CD4-positive, alpha-beta T cell treated with Interferon alpha-2 for 1 hour (primary cell): ENCODE data around the gene FAM20B.

Experiments
- DNase-seq, 2 donors: peaks; one replicate each; pipeline ENCODE4 v3.0.0-alpha.2; 2020 to 2022

Gene FAM20B

DNA sequence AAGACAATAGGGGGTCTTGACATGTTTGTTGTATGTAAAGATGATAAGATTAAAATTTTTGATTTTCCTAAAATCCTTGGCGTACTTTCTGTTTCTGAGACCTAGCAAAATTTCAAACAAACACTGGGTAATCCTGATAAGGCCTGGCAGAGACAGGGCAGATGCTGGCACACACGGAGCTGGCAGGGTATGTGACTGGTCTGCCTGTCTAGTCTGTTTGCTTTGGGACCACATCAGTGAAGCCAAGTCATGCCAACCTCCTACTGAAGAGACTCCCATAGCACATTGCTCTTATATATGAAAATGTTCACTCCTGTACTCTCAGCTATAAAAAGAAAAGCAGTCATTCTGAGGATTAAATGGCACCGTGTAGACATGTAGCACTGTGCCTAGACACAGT is 70.2 kb downstream of the FAM20B start:
- no peak for DNase-seq

DNA sequence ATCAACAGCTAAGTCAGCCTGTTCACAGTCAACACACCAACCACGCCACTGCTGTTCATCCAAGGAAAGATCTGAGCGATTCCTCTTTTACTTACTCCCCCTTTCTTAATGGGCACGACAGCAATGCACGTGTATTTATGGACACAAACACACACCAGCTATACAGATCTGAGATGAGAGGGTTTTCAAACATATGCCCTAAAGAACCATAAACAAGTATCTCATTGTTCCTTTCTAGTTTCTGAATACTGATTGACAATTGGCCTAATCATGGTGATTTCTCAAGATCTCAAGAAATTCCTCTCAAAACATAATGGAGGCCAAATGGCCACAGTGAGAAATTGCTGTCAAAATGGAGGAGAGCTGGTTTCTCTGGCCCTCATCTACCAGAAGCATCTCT is 74.2 kb downstream of the FAM20B start:
- DNase-seq: no peak

DNA sequence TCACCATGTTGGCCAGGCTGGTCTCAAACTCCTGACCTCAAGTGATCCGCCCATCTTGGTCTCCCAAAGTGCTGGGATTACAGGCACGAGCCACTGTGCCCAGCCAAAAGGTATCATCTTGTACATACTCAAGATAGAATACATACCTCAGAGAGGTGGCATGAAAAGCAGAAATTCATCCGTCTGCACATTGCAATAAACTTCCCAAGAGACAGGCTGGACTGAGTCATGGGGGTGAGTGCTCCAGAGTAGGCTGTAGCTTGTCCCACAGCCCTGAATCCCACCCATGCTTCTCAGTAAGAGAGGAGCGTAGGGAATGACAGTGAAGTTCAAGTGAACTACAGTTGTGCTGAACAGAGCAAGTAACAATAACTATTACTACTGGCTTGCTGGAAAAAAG is 75.9 kb downstream of the FAM20B start:
- no peak for DNase-seq

DNA sequence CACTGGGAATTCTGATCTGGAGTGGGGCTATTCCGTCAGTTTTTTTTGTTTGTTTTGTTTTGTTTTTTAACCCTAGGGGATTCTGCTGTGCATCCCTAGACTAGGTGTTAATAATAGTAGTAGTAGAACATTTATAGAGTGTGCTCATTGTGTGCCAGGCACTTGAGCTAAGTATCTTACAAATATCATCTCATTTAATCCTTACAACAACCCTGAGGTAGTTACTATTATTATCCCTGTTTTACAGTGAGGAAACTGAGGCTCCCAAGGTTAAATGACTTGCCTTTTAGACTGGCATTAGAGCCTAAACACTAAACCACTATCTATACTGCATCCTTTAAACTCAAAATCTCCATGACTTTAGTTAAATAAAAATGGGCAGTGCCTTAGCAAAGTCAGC is 78.3 kb downstream of the FAM20B start:
- DNase-seq: no peak

DNA sequence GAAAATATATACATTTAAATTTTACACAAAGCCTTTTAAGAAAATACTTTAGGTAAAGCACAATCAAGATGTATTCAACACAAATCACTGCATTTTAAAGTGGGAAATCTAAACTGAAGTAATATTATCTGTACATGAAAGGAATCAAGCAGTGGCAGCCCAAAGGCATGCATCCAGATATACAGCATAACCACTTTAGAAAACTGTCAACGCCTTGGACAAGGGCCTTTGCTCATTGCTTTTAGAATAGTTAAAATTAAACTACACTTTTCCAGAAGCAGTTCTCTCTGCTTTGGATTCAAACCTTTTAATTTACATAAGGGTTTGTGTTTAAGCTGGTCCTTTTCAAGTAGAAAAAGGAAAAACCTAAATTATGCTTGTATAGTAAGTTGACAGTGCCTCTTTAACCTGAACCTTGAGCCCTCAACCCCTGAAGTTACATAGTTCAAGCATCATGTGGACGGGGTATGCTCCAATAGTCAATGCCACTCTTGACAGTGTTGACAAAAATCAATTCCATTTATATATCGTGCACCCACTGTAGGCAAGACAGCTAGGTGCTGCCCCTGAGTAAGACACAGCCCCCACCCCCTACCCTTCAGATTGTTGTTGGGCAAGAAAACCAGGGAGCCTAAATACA is 79.0 kb downstream of the FAM20B start:
- no peak for DNase-seq

DNA sequence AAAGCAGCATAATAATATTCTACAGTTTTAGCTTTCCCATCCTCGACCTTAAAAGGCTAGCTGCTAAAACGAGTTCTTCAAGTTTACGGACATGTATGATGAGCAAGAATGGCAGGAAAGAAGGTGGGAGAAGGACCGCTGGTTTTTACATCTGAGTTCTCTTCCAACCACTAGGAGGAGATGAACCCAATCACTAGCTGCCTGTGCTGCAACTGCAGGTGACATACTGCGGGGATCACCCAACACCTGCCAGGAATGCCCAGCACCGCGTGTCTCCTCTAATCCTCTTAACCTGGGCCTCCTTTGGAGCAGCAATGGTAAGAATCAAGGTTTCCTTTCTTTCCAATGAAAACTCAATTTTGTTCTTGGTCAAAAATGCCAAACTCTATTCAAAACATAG is 79.7 kb downstream of the FAM20B start:
- peak in 1 of 2 donors; percentile 8 for DNase-seq

DNA sequence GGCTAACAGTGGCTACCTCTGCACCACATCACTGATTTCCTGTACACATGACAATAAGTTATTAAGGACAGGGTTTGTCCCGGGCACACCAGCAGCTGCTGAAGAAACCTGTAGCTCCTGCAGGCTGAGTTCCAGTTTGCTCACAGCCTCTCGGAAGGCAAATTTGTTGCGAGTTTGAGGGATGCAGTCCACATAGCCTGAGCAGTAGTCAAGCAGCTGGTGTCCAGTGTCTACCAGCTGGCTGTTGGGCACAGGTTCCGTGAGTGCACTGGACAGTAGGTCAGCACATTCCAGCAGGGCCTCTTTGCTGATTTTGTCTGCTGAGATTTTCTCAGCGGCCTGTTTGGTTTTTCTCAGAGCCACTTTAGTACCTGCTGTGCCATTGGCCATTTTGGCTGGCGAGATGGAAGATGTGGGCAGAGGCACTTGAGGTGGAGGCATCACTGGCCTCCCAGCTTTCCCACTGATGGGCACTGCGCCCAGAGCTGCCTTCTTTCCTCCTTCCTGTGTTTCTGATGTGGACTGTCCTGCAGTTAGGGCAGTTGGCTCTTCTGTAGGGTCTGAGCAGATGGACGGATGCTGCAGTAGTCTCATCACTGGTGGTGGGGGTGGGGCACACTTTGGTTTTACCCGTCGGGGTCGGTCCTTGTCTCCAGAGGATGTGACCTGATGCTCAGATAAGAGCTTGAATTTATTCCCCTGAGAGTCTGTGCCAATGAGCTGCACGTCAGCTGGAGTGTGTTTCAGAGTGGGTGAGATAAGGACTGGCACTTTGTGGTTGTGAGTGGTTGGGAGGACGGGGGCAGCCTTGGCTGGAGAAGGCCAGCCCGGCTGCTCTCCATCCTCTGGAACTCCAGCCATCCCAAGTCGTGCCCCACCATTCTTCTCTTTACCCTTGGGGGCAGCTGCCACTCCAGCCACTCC is 82.3 kb downstream of the FAM20B start:
- no peak for DNase-seq

DNA sequence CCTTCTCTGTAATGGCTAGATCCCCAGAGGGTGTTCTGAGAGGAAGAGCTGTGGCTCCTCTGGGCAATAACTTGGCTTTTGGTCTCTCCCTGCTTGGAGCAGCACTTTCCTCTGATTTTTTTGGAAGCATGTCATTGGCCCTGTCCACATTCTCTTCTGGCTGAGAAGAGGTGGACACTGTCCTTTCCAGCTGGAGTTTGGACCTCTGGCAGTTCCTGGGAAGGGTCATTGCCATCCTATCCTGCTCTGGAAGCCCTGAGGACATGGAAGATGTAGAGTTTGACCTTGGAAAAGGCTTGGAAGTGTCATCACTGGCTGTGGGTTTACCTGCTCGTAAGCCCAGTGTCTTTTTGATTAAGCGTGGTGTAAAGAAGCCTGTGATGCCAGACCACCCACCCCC is 83.0 kb downstream of the FAM20B start:
- DNase-seq: no peak

DNA sequence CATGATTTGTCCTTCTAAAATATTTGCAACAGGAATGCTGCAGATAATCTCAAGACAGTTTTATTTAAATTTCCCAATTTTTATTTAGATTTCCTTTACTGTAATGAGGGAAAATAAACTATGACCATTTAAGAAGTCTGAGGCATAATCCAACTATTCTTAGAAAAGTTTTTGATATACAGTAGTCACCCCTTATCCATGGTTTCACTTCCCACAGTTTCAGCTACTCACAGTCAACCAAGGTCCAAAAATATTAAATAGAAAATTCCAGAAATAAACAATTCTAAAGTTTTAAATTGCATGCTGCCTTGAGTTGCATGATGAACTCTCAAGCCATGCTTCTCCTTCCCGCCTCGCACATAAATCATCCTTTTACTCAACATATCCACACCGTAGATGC is 89.5 kb downstream of the FAM20B start:
- DNase-seq: no peak

DNA sequence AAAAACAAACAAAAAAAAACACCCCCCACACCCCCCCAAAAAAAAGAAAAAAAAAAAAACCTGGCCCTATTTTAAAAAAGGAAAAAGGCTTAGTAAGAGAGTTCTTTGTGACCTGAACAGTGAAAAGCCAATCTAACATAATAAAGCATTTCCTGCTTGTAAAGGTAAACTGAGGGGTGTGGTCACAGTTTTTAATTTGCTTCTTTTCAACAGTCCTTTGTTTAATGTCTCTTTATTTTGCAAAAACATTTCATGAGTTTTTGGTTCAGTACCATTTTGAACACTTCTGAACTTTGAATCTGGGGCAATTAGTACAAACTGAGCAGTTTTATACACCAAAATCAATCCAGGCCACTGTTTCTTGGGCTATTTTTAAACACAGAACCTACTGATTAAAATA is 93.8 kb downstream of the FAM20B start:
- no peak for DNase-seq

DNA sequence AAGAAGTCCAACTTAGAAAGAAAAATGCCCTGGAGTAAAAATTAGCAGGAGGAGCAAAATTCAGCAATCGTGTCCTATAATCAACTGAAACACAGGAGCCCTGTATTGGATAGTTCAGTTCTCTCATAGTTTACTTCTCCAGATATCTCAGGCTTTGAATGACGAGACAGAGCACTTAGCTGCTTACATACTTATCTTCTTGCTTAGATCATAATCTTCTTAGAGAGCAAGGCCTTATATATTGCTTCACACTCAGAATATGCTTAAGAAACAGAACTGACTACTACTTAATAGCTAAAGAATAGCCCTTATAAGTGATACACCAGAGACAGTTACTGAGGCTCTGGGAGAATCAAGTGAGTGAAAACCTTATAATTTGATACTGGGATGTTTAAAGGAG is 95.0 kb downstream of the FAM20B start:
- DNase-seq: no peak

DNA sequence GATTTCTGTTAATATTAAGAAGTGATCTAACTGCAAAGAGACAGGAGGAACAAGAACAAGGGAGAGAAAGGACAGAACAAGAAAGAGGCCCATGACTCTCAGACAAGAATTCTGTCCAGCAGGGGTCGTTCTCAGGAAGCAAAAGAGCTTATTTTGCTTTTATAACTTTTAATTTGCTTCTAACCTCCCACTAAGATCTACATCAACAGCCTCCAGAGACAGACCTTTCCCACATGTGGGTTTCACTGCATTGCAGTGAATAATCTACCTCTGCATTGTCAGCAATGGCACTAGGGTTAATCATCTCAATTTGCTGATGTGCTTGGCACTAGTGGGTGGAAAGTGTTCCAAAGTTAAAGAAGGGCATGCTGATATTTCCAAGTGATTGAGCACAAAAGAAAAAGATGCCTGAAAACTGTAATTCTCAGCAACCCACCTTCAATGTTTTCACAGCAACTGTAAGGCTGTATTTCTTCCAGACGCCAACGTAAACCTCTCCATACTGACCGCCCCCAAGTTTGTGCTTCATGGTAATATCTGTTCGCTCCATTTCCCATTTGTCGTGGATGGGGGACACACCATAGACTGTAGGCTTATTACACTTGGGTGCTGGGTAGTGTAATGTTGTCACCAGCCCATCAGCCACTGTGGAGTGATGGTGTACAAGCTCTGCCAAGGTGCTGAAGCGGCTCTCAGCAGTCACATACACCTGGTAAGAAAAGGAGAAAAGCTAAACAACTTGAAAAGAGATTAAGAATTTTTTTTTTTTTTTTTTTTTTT is 95.7 kb downstream of the FAM20B start:
- peak; percentile 19 to 62 for DNase-seq

DNA sequence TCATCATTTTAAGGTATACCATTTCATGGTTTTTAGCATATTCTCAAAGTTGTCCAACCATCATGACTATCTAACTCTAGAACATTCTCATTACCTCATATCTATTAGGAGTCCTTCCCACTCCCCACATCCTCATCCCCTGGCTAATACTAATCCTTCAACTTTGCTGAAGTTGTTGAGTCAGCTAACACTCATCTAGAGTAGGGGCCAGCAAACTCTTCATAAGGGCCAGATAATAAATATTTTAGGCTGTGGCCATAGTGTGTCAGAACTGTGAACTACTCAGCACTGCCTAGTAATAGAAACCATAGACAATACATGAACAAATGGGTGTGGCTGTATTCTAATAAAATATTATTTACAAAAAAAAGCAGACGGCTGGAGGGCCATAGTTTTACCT is 99.2 kb downstream of the FAM20B start:
- no peak for DNase-seq
